OCI-LY3 (cell line): ENCODE measurements around the gene DSE.

Experiments used
- EZH2phosphoT487 ChIP-seq: fragments of 200-600 bp; shearing (Covaris generic); IDR thresholded peaks from 2 replicates; pipeline ENCODE4 v1.6.1; 2018; ENCODE audit warnings: antibody characterized with exemption, mixed run types, low read depth
- TF ChIP-seq, protein P1 (sequence below): fragments of 200-600, 300-600 bp; sonication (generic); IDR thresholded peaks from 2 replicates; pipeline ENCODE4 v1.5.1; 2014; ENCODE audit warnings: antibody characterized with exemption, low read length, low read depth

DNA sequence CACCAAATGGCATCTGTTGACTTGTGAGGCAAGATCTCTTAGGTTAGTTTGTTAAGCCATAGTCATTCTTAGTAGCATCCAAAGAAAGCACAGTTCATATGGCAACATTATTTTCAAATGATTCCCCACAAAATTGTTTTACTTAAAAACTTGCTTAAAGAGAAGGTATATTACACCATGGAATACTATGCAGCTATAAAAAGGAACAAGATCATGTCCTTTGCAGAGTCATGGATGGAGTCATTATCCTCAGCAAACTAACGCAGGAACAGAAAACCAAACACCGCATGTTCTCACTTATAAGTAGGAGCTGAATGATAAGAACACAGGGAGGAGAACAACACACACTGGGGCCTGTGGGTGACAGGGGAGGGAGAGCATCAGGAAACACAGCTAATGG is 10.9 kb upstream of the DSE start:
- TF ChIP-seq, protein P1, sequence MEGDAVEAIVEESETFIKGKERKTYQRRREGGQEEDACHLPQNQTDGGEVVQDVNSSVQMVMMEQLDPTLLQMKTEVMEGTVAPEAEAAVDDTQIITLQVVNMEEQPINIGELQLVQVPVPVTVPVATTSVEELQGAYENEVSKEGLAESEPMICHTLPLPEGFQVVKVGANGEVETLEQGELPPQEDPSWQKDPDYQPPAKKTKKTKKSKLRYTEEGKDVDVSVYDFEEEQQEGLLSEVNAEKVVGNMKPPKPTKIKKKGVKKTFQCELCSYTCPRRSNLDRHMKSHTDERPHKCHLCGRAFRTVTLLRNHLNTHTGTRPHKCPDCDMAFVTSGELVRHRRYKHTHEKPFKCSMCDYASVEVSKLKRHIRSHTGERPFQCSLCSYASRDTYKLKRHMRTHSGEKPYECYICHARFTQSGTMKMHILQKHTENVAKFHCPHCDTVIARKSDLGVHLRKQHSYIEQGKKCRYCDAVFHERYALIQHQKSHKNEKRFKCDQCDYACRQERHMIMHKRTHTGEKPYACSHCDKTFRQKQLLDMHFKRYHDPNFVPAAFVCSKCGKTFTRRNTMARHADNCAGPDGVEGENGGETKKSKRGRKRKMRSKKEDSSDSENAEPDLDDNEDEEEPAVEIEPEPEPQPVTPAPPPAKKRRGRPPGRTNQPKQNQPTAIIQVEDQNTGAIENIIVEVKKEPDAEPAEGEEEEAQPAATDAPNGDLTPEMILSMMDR = no peak
- no peak for TF ChIP-seq EZH2phosphoT487
